ENCODE results near the gene TMEM161A.
A peak's percentile ranks its signal among the peaks of the same experiment; 100 is the strongest.
"Not testable (repeated sequence)": the region's sequence is repeated elsewhere in the genome, so short reads cannot be mapped to it uniquely, and the experiment has no call there.

Gene TMEM161A

DNA sequence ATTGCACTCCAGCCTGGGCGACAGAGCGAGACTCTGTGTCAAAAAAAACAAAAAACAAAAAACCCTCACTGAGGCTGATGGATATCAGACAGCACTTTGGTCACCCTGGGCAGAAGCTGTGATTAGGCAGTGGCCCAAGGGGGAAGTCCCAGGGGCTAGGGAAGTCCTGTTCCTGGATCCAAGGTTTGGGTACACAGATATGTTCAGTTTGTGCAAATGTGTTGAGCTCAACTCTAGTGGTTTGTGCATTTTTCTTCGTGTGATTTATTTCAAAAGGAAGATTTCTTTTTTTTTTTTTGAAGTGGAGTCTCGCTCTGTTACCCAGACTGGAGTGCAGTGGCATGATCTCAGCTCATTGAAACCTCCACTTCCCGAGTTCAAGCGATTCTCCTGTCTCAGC is 19.5 kb upstream of the TMEM161A start:
- FAIRE-seq, result no peak
- DNase-seq (ENCODE audit: extremely low spot score, insufficient read length, low read depth), result no peak

- FAIRE-seq (peak; percentile 92), DNase-seq (ENCODE audit: extremely low spot score, insufficient read length, low read depth) (peak; percentile 49)
These were observed 17.4 kb upstream of the TMEM161A start for GRCh38 chr19:19155495-19156219.

- DNase-seq (ENCODE audit: extremely low spot score, insufficient read length, low read depth) (no peak), FAIRE-seq (peak; percentile 12)
These were observed 16.7 kb upstream of the TMEM161A start for GRCh38 chr19:19154768-19155494.

DNA sequence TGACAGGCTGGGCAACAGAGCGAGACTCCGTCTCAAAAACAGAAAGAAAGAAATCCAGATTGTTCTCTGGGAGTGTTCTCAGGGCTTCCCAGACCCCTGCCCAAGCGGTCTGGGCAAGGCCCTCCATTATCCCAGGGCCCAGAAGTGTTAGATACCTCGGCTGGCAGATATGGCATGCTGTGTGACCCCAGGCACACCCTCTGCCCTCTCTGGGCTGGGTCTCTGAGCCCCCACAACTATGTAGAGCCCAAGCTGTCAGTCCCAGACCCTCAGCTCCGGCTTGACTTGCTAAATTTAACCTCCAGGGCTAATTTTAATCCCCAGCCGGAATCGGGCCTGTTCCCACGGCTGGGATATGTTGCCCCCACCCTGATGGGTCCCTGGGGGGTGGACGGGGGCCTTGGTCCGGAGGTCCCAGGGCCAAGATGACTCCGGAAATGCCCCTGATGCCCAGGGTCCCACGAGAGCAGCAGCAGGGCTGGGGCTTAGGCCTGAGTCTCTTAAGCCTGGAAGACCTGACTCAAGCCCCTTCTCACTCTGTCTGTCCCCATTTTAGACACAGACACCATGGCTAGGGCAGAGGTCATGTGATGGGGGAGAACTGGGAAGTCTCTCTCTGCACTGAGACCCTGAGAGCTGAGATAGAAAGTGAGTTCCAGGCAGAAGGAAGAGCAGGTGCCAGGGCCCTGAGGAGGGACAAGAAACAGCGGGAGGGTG is 14.5 kb upstream of the TMEM161A start:
- no peak for FAIRE-seq
- no peak for DNase-seq (ENCODE audit: extremely low spot score, insufficient read length, low read depth)

DNA sequence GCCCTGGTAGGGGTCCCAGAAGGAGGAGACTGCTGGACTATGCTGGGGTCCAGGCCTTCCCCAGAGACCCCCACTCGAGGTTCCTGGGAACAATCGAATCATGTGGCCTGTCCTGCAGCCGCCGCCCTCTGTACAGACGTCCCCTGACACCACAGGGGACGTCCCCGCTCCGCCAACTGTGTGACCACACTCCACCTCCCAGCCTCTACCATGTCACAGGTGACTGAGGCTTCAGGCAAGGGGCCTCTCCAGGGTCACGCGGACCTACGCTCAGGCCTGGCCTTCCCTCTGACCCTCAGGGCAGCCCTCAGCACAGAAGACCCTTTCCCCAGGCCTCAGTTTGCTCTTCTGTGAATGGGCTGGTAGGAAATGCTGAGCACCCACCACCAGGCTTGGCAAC is 13.1 kb upstream of the TMEM161A start:
- FAIRE-seq (peak; percentile 56), DNase-seq (ENCODE audit: extremely low spot score, insufficient read length, low read depth) (no peak)

- FAIRE-seq, result no peak
- DNase-seq (ENCODE audit: extremely low spot score, insufficient read length, low read depth), result no peak
These were observed 11.2 kb upstream of the TMEM161A start for GRCh38 chr19:19149435-19149834.

- DNase-seq (ENCODE audit: extremely low spot score, insufficient read length, low read depth); FAIRE-seq: not testable (repeated sequence)
These were observed 10.2 kb upstream of the TMEM161A start for GRCh38 chr19:19148504-19148903.

- no peak for DNase-seq (ENCODE audit: extremely low spot score, insufficient read length, low read depth)
- FAIRE-seq, result no peak
These were observed 9.1 kb upstream of the TMEM161A start for GRCh38 chr19:19147344-19147743.

GRCh38 chr19:19146865-19147264 is 8.6 kb upstream of the TMEM161A start:
- no peak for FAIRE-seq
- no peak for DNase-seq (ENCODE audit: extremely low spot score, insufficient read length, low read depth)

GRCh38 chr19:19145684-19146608 is 7.7 kb upstream of the TMEM161A start:
- DNase-seq (ENCODE audit: extremely low spot score, insufficient read length, low read depth) (peak; percentile 62), FAIRE-seq (peak; percentile 75)

DNA sequence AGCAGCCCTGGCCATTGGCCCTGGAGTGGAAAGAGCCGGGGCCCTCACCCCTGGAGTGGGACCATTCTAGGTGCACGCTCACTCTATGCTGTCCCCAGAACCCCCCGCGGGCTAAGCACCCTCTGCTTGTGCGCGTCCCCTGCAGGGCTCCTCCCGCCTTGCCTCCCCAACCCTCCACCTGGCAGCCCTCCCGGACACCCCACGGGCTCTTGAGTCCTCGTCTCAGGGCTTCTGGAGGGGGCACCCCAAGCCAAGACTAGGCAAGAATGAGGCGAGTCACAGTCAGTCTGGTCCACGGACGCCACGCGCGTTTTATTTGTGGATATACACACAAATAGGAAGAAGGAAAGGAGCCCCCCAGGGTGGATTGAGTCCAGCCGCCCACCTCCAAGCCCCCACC is 7.0 kb upstream of the TMEM161A start:
- DNase-seq (ENCODE audit: extremely low spot score, insufficient read length, low read depth) (no peak), FAIRE-seq (no peak)

- FAIRE-seq, result no peak
- no peak for DNase-seq (ENCODE audit: extremely low spot score, insufficient read length, low read depth)
These were observed 4.1 kb upstream of the TMEM161A start for GRCh38 chr19:19142347-19142746.

DNA sequence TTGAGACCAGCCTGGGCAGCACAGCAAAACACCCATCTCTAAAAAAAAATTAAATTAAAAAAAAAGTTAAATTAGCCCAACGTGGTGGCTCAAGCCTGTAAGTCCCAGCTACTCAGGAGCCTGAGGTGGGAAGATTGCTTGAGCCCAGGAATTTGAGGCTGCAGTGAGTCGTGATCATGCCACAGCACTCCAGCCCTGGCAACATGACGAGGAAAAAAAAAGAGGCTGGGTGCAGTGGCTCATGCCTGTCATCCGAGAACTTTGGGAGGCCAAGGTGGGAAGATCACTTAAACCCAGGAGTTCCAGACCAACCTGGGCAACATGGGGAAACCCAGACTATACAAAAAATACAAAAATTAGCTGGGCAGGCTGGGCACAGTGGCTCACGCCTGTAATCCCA is 2.2 kb upstream of the TMEM161A start:
- no peak for FAIRE-seq
- DNase-seq (ENCODE audit: extremely low spot score, insufficient read length, low read depth), result no peak

DNA sequence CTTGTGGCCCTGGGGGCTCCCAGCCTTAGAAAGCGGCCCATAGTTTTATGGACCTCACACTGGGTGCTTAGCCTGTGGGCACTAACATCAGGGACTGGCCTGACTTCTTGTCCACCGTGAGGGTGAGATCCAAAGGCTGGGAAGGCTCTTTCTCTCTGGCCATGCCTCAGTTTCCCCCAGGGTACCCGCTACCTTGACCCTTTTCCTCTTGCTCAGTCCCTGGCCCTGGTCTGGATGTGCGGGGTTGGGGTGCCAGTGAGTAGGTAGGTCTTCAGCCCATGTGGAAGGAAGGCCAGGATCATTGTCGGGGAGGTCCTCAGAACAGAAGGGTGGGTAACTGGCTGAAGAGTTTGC is 1.6 kb upstream of the TMEM161A start:
- FAIRE-seq, result no peak
- no peak for DNase-seq (ENCODE audit: extremely low spot score, insufficient read length, low read depth)

DNA sequence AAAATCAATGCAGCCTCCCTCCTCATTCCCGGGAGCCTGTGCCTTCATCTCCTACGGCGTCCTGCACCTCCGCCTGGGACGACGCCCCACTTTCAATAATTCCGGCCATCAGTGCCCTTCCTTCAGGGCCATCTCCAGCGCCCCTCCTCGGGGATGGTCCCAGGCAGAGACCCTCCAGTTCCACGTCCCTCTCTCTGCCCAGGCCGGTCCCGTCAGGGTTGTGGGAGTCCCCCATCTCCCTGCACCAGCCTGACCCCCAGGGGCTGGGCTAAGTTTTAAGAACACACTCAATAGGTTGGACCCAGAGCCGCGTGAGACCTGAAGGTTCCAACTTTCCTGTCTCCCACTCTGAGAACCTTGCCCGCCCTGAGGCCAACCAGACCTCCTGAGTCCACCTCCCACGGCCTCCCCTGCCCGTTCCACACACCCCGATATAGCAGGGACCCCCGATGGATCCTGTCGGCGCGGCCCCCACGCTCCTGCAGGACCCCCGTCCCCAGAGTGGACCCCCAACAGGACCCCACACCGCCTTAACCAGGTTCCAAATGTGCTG is 646 bp downstream of the TMEM161A start:
- no peak for FAIRE-seq
- DNase-seq (ENCODE audit: extremely low spot score, insufficient read length, low read depth), result no peak

DNA sequence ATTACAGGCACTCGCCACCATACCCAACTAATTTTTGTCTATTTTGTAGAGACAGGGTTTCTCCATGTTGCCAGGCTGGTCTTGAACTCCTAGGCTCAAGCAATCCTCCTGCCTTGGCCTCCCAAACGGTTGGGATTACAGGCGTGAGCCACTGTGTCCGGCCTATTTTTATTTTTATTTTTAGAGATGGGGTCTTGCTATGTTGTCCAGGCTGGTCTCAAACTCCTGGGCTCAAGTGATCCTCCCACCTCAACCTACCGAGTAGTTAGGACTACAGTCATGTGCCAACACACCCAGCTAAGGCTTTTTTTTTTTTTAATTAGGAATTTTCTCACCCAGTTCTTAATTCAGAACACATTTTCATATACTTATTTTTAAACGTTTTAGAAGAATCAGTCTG is 2.6 kb downstream of the TMEM161A start:
- not testable (repeated sequence) for DNase-seq (ENCODE audit: extremely low spot score, insufficient read length, low read depth)

GRCh38 chr19:19134687-19135158 is 3.6 kb downstream of the TMEM161A start:
- DNase-seq (ENCODE audit: extremely low spot score, insufficient read length, low read depth), result no peak
- FAIRE-seq, result no peak

More for the DNA sequence above, 2.6 kb downstream of the TMEM161A start:
- FAIRE-seq, result not testable (repeated sequence)

GRCh38 chr19:19133985-19134384 is 4.3 kb downstream of the TMEM161A start:
- FAIRE-seq (no peak), DNase-seq (ENCODE audit: extremely low spot score, insufficient read length, low read depth) (no peak)

DNA sequence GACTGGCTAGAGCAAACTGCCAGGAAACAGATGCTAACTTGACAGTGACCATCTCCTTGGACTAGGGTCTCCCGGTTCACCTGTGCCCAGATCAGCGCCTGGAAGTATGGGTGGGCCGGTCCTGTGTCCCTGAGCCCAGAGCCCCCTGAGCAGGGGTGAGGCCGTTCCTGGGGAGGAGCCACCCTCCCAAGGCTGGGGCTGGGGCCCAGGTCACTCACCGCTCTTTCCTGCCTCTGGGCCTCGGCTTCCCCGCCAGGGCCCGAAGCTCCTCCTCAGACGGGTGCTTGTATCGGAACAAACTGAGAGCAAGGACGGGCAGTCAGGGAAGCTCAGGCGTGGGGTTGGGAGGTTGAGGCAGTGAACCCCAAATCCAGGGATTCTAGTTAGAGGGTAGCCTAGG is 5.4 kb downstream of the TMEM161A start:
- FAIRE-seq (no peak), DNase-seq (ENCODE audit: extremely low spot score, insufficient read length, low read depth) (no peak)

DNA sequence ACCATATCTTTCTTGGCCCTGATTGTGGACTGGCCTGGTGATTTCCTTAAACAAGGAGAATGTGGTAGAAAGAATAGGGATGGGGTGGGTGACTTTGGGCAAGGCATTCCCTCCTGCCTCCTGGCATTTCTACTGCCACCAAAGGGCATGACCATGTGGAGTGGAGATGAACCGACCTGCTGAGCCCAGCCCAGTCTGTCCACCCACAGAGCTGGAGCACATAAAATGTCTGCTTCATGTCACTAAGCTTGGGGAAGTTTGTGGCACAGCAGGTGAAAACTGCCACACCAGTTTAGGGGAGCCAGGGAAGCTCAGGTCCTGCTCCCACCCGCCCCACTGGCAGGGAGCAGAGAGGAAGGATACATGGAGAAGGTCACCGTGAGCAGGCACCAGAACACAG is 6.3 kb downstream of the TMEM161A start:
- FAIRE-seq, result no peak
- DNase-seq (ENCODE audit: extremely low spot score, insufficient read length, low read depth), result no peak
